HPDE6-E6E7 (cell line): ENCODE results near the gene SLC30A9.

Source experiments
- DNase-seq: peaks from one replicate; pipeline ENCODE4 v3.0.0; 2011; ENCODE audit warnings: missing footprints; ENCODE audit errors: extremely low spot score

The SLC30A9 gene

GRCh38 chr4:42136371-42136770, 146.0 kb downstream of the SLC30A9 start:
- no peak for DNase-seq
